ENCODE data around the gene CROCC2. TPM values are rescaled to one million over a fixed set of nuclear protein-coding genes. Genes with fewer than 3 reads are reported as not detected.
A peak's percentile ranks its signal among the peaks of the same experiment; 100 is the strongest.

CROCC2 gene
- total and polyA plus RNA-seq, 2 of the 13 experiments (the other 11 are each of a cell fraction or from before 2014, with no cell fraction given), result not detected

- TF ChIP-seq ZNF629 (CRISPR knock-in tag; conservative IDR thresholded peaks at IDR 0.05) (no peak), CENPX (CRISPR knock-in tag; IDR thresholded peaks at IDR 0.05) (no peak), POGZ (CRISPR knock-in tag; IDR thresholded peaks at IDR 0.05) (no peak; the same call in 1 of the 2 replicates), ZNF329 (CRISPR knock-in tag; IDR thresholded peaks at IDR 0.05; ENCODE audit: low read depth) (no peak), REPIN1 (CRISPR knock-in tag; IDR thresholded peaks at IDR 0.05; ENCODE audit: borderline replicate concordance, low read depth) (peak; percentile 89), ZNF512B (CRISPR knock-in tag; IDR thresholded peaks at IDR 0.05; ENCODE audit: borderline replicate concordance) (no peak), ZNF253 (CRISPR knock-in tag; IDR thresholded peaks at IDR 0.05; ENCODE audit: borderline replicate concordance) (no peak), ZUFSP (CRISPR knock-in tag; IDR thresholded peaks at IDR 0.05; ENCODE audit: borderline replicate concordance) (no peak), ZNF446 (CRISPR knock-in tag; IDR thresholded peaks at IDR 0.05) (no peak), POLR2A (IDR thresholded peaks at IDR 0.05; ENCODE audit: insufficient read depth in 1 of 2, low read depth in 2 of 2, low read length in 2 of 2) (no peak), TERF1 (CRISPR knock-in tag; IDR thresholded peaks at IDR 0.05) (no peak), PHF8 (CRISPR knock-in tag; IDR thresholded peaks at IDR 0.05) (no peak; the same call in 1 of the 2 replicates), ZMYM3 (CRISPR knock-in tag; IDR thresholded peaks at IDR 0.05) (peak; percentile 94), ZNF816 (CRISPR knock-in tag; IDR thresholded peaks at IDR 0.05; ENCODE audit: borderline replicate concordance) (no peak), ATF3 (CRISPR knock-in tag; IDR thresholded peaks at IDR 0.05) (no peak), ZNF251 (CRISPR knock-in tag; IDR thresholded peaks at IDR 0.05) (no peak)
- TF ChIP-seq, protein P1, sequence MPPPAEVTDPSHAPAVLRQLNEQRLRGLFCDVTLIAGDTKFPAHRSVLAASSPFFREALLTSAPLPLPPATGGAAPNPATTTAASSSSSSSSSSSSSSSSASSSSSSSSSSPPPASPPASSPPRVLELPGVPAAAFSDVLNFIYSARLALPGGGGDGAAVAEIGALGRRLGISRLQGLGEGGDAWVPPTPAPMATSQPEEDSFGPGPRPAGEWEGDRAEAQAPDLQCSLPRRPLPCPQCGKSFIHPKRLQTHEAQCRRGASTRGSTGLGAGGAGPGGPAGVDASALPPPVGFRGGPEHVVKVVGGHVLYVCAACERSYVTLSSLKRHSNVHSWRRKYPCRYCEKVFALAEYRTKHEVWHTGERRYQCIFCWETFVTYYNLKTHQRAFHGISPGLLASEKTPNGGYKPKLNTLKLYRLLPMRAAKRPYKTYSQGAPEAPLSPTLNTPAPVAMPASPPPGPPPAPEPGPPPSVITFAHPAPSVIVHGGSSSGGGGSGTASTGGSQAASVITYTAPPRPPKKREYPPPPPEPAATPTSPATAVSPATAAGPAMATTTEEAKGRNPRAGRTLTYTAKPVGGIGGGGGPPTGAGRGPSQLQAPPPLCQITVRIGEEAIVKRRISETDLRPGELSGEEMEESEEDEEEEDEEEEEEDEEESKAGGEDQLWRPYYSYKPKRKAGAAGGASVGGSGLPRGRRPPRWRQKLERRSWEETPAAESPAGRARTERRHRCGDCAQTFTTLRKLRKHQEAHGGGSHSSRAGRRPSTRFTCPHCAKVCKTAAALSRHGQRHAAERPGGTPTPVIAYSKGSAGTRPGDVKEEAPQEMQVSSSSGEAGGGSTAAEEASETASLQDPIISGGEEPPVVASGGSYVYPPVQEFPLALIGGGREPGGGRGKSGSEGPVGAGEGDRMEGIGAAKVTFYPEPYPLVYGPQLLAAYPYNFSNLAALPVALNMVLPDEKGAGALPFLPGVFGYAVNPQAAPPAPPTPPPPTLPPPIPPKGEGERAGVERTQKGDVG (CRISPR knock-in tag; IDR thresholded peaks at IDR 0.05; ENCODE audit: borderline replicate concordance), result no peak
- TF ChIP-seq, protein P2, sequence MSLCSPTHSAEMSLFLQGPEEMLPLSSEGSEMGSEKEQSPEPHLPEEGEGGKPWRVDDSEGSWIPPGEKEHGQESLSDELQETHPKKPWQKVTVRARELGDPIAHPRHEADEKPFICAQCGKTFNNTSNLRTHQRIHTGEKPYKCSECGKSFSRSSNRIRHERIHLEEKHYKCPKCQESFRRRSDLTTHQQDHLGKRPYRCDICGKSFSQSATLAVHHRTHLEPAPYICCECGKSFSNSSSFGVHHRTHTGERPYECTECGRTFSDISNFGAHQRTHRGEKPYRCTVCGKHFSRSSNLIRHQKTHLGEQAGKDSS (CRISPR knock-in tag; IDR thresholded peaks at IDR 0.05; ENCODE audit: borderline replicate concordance, low read depth), result peak; percentile 79; the same call in 1 of the 2 replicates
Measured at GRCh38 chr2:240896871-240897692, 9.1 kb upstream of the CROCC2 start (continued).

Data from HepG2 (cell line).